Activated naive CD4-positive, alpha-beta T cell treated with anti-CD3 and anti-CD28 coated beads, Interleukin-2, amount 10 ng/mL, durations not matched to agents 7 days and 5 days (primary cell): ENCODE results near the gene A3GALT2.

Experiments
- CTCF ChIA-PET: fragments of 350-600 bp; sonication (Branson Sonifier 250); formaldehyde crosslinking; loops from one replicate; lab custom pipeline; 2021; ENCODE audit warnings: antibody characterized with exemption; lab: Charles Lee
- DNase-seq: peaks from one replicate; pipeline ENCODE4 v3.0.0-alpha.2; 2020
- H3K27ac Mint-ChIP-seq: one replicate; pipeline ENCODE4 v1.8.0; 2021; ENCODE audit warnings: mild to moderate bottlenecking, moderate library complexity, mixed read lengths
- H3K27me3 Mint-ChIP-seq: one replicate; pipeline ENCODE4 v1.8.0; 2021; ENCODE audit warnings: mild to moderate bottlenecking, mixed read lengths
- H3K36me3 Mint-ChIP-seq: one replicate; pipeline ENCODE4 v1.8.0; 2021; ENCODE audit warnings: mixed read lengths
- H3K4me1 Mint-ChIP-seq: one replicate; pipeline ENCODE4 v1.8.0; 2021; ENCODE audit warnings: mixed read lengths
- H3K4me3 Mint-ChIP-seq: one replicate; pipeline ENCODE4 v1.8.0; 2021; ENCODE audit warnings: mild to moderate bottlenecking, moderate library complexity, mixed read lengths
- H3K9me3 Mint-ChIP-seq: one replicate; pipeline ENCODE4 v1.8.0; 2021; ENCODE audit warnings: mixed read lengths

Gene A3GALT2

DNA sequence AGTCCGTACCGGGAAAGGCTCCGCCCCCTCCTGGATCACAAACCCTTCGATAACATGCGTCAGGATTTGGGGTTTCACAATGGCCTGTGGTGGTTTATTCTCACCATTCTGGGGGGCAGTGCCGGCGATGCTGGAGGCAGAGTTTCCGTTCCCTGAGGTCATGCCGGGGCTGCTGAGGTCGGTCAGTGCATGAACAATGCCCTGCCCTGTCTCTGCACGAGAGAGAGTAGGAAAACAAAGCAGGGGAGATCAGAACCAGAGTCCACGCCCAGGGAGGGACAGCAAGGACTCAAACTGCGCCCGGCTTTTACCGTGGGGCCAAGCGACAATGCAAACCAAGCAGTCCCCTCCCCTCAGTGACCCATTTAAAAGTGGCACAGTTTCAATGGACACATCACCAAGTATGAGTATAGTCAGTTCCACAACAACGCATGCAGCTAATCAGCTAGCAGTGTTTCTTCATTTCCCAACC is 13.2 kb upstream of the A3GALT2 start:
- Mint-ChIP-seq H3K4me1 (peaks cover 9% of the 10 kb centered on the region), H3K27me3 (no peaks in the 10 kb centered on the region), H3K4me3 (no peak overlapping the region), H3K36me3 (peaks cover 22% of the 10 kb centered on the region), H3K9me3 (no peaks in the 10 kb centered on the region), H3K27ac (no peak overlapping the region)
- CTCF ChIA-PET, result no interaction called here
- DNase-seq, result no peak

DNA sequence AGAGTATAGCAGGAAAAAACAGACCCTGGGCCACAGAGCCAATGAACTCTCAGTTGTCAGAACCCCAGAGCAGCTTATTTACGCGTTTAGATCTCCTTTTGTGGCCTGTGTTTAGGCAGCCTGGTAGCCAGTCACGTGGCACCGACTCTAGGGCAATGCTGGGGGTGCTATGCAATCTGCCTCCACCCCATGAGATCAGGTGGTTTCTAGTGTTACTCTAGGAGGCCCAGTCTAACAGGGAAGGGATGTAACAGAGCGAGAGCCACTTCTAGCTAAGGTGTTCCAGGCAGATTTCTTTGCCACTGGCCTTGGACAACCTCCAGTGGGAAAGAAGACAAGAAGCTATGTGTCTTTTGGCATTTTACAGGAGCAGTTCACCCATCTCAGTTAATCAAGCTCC is 12.0 kb upstream of the A3GALT2 start:
- Mint-ChIP-seq H3K4me1 (peaks cover 7% of the 10 kb centered on the region), H3K4me3 (no peak overlapping the region), H3K9me3 (no peaks in the 10 kb centered on the region), H3K36me3 (peaks cover 28% of the 10 kb centered on the region), H3K27me3 (no peaks in the 10 kb centered on the region), H3K27ac (no peak overlapping the region)
- no peak for DNase-seq
- CTCF ChIA-PET, result no interaction called here

DNA sequence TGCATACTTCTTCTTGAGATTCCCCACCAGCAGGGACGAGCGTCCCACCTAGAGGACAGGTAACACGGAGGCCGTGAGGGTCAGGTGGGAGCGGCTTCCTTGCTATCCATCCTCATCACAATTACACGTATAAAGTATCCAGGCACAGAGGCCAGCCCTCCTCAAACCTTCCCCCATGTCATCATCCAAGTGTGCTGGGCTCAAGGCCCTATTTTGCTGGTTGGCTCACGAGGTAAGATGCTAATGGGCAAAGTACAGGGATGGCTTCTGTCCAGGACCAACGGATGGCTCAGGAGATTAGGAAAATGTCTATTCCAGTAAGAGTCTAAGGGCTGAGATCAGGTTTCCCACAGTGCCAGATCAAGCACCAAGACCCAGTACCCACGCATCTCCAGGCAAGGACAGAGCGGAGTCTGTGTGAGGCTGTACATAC is 11.5 kb upstream of the A3GALT2 start:
- DNase-seq, result no peak
- H3K36me3 Mint-ChIP-seq, result peaks cover 31% of the 10 kb centered on the region
- H3K27ac Mint-ChIP-seq, result no peak overlapping the region

DNA sequence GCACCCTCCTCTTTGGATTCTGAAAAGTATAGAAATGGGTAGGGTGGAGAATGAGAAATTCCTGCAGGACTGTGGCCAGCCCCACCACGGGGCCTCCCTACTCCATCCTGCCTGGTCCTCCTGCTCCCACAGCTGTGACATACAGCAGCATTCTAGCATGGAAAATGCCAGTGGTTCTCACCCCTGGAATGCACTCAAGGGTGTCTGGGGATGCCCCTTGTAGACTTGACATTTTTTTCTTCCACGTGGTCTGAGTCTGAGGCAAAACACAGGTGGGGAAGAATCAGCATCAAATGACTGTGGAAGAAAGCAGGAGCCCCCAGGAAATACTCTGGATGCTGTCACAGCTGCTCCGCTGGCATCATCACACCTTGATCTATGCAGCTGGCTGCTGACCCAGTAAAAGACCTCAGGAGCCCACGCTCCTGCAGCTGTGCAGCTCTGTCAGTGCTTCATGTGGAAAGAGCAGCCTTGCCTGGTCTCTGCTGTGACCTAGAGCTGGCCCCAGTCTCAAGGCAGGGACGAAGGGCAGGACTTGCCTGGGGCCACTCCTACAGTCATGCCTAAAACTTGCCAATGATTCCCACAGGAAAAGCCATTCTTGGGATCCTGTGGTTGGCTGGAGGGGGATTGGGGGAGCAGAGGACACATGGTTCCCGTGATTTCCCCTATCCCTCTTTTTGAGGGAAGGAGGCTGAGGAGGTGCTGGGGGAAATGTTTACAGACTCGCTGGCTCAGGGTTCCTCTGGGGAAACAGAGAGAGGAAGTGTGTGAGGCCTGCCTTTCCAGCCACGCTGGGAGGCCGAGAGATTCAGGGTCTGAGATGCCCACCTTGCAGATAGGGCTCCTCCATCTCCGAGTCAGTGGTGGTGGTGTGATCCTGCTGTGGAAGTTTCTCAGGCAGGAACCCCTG is 10.8 kb upstream of the A3GALT2 start:
- CTCF ChIA-PET, result interaction anchor here (0.8 to 1.1 kb wide), 2 partner anchors 10 to 139 kb away, joined by 3 read pairs; no protein-coding TSS in a partner anchor
- H3K27me3 Mint-ChIP-seq, result no peaks in the 10 kb centered on the region
- H3K4me3 Mint-ChIP-seq, result no peak overlapping the region

More for the DNA sequence above, 11.5 kb upstream of the A3GALT2 start:
- no peaks in the 10 kb centered on the region for H3K27me3 Mint-ChIP-seq
- H3K9me3 Mint-ChIP-seq, result no peaks in the 10 kb centered on the region
- H3K4me1 Mint-ChIP-seq, result peaks cover 7% of the 10 kb centered on the region
- CTCF ChIA-PET, result interaction anchor here (1.1 kb wide), 1 partner anchor 10 kb away, joined by 3 read pairs; no protein-coding TSS in a partner anchor
- H3K4me3 Mint-ChIP-seq, result no peak overlapping the region

DNA sequence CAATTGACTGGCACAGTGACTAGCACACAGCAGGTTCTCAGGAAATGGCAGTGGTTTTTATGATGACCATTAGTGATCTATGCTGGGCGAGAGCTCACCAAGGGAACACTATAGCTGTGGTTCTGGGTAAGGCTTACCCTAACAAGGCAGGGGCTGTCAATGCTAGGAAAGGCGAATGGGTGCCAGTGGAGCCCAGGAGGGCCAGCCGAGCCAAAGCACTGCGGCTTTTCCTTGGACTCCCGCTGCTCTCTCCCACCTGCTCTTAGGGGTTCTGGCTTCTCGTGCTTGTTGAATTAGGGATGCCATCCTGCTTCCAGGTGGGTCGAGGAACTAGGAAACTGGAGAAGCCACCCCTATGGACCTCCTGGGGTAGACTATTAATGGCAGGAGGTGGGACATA is 10.0 kb upstream of the A3GALT2 start:
- Mint-ChIP-seq H3K27ac (no peak overlapping the region), H3K36me3 (peaks cover 36% of the 10 kb centered on the region), H3K4me1 (peaks cover 7% of the 10 kb centered on the region), H3K27me3 (no peaks in the 10 kb centered on the region), H3K4me3 (no peak overlapping the region), H3K9me3 (no peaks in the 10 kb centered on the region)
- CTCF ChIA-PET, result interaction anchor here (0.8 kb wide), 1 partner anchor 140 kb away, joined by 3 read pairs; no protein-coding TSS in a partner anchor
- no peak for DNase-seq

More for the DNA sequence above, 10.8 kb upstream of the A3GALT2 start:
- Mint-ChIP-seq H3K4me1 (peaks cover 7% of the 10 kb centered on the region), H3K9me3 (no peaks in the 10 kb centered on the region), H3K36me3 (peaks cover 33% of the 10 kb centered on the region), H3K27ac (no peak overlapping the region)
- DNase-seq, result no peak

DNA sequence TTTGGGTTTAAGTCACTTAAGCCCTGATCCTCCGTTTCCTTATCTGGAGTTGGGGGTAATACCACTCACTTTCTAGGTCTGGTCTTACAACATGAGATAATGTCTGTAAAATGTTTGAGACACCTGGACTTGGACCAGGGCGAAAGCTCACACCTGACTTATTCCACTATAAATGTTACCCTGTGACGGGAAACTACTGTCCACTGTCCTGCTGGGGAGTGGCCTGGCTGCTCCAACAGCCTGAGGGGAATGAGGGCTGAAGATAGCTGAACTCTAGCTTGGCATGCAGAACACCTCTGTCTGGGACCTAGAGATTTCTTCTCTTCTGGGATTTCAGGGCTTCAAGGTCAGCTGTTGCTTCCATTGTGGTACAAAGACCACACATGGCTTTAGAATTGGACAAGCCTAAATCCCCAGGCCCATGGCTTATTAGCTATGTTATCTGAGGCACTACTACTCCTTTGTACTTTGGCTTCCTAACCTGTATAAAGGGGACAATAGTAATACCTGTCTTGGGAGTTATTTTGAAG is 9.5 kb upstream of the A3GALT2 start:
- CTCF ChIA-PET, result interaction anchor here (0.8 kb wide), 1 partner anchor 140 kb away, joined by 3 read pairs; no protein-coding TSS in a partner anchor
- Mint-ChIP-seq H3K27ac (no peak overlapping the region), H3K4me3 (no peak overlapping the region), H3K9me3 (no peaks in the 10 kb centered on the region), H3K27me3 (no peaks in the 10 kb centered on the region), H3K4me1 (peaks cover 7% of the 10 kb centered on the region), H3K36me3 (peaks cover 41% of the 10 kb centered on the region)
- no peak for DNase-seq

DNA sequence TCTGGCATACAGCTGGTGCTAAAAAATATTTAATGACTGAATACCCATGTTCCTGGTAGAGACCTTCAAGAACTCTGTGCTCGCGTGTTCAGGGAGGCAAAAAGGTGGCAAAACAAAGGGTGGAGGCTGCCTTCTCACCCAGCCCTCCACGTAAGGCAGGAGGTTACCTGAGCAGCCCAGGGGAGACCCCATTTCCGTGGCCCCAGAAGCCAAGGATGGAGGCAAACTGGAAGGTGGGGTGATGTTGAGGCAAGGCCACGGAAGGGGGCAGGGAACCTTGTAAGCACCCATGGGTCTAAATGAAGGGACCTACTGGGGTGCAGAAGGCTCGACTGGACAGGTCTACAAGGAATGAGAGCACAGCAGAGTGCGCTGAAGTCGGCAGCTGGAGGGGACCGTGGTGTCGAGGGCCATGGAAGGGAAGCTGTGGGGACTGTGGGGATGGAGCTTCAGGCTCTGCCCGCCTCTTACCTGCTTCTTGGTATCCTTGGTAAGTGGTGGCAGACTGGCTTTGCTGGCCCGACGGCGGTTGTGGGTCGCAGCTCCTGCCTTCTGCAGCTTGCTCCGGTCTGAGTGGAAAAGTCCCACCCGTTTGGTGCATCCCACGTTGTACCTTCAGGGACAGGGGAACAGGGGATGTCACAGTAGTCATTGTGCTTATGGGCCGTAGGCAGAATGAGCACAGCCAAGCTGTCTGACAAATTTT is 8.9 kb upstream of the A3GALT2 start:
- no peak overlapping the region for H3K4me3 Mint-ChIP-seq
- no peaks in the 10 kb centered on the region for H3K27me3 Mint-ChIP-seq
- H3K9me3 Mint-ChIP-seq, result no peaks in the 10 kb centered on the region
- no peak overlapping the region for H3K27ac Mint-ChIP-seq
- H3K36me3 Mint-ChIP-seq, result peaks cover 42% of the 10 kb centered on the region
- CTCF ChIA-PET, result no interaction called here
- no peaks in the 10 kb centered on the region for H3K4me1 Mint-ChIP-seq
- no peak for DNase-seq

DNA sequence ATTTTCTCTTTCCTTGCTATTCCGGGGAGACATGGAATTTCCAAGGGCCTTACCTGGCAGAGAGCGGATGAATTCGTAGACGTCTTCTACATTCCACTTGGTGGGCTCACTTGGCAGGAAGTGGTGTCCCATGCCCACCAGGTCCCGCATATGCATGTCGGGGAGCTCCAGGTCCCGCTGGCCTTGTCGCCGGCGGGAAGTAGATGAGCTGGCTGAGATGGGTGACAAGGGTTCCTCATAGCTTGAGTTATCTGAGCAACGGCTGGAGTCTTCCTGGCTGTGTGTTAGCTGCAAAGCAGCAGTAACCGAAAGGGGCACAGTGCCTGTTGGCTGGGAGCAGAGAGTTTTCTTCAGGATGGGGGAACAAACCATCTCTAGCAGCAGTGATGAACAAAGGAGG is 7.9 kb upstream of the A3GALT2 start:
- Mint-ChIP-seq H3K27ac (no peak overlapping the region), H3K9me3 (no peaks in the 10 kb centered on the region), H3K4me3 (no peak overlapping the region), H3K27me3 (no peaks in the 10 kb centered on the region), H3K36me3 (peaks cover 47% of the 10 kb centered on the region), H3K4me1 (no peaks in the 10 kb centered on the region)
- CTCF ChIA-PET, result interaction anchor here (0.6 kb wide), 1 partner anchor 13 kb away, joined by 3 read pairs; no protein-coding TSS in a partner anchor
- no peak for DNase-seq

DNA sequence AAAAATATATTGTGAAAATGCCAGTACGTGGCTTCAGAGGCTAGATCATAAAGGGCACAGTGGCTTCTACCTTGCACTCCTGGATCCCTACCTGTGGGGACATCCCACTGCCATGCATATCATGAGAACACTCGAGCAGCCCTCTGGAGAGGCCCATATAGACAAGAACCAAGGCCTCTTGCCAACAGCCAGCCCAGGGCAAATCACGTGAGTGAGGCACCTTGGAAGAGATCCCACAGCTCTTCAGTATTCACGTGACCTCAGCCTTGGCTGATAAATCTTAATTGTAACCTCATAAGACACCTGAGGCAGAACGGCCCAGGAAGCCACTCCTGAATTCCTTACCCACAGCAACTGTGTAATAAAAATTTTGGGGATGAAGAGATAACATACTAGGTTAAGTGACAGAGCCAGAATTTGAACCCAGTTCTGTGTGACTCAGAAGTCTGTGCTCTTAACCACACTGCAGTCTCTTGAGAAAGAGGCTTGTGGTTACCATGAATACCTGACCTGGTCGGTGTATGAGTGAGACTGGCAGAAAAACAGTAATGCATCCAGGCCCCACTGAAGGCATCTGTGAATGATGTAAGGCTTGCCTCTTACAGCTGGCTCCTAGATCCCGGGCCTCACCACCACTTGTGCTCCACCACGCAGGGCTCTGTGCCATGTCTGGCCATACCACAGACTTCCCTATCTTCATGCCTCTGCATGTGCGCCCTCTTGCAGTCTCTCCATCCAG is 6.9 kb upstream of the A3GALT2 start:
- no peak overlapping the region for H3K27ac Mint-ChIP-seq
- peaks cover 49% of the 10 kb centered on the region for H3K36me3 Mint-ChIP-seq
- DNase-seq, result no peak
- H3K9me3 Mint-ChIP-seq, result no peaks in the 10 kb centered on the region
- H3K4me1 Mint-ChIP-seq, result no peaks in the 10 kb centered on the region
- H3K4me3 Mint-ChIP-seq, result no peak overlapping the region
- no peaks in the 10 kb centered on the region for H3K27me3 Mint-ChIP-seq
- CTCF ChIA-PET, result no interaction called here

DNA sequence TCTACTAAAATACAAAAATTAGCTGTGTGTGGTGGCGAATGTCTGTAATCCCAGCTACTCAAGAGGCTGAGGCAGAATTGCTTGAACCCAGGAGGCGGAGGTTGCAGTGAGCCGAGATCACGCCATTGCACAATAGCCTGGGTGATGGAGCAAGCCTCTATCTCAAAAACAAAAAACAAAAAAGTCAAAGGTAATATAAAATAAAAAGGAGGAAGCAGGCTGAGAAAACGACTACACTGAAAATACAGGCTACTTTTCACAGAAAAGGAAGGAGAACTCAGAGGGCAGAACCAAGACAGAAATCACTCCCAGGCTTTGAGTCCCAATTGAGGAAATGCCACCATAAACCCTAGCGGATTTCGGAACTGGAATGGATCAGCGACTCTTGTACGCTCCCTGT is 5.9 kb upstream of the A3GALT2 start:
- Mint-ChIP-seq H3K27me3 (no peaks in the 10 kb centered on the region), H3K4me3 (no peak overlapping the region), H3K4me1 (no peaks in the 10 kb centered on the region), H3K9me3 (no peaks in the 10 kb centered on the region), H3K36me3 (peaks cover 43% of the 10 kb centered on the region), H3K27ac (no peak overlapping the region)
- CTCF ChIA-PET, result interaction anchor here (2.3 kb wide), 1 partner anchor 31 kb away, joined by 5 read pairs; no protein-coding TSS in a partner anchor
- DNase-seq, result no peak

DNA sequence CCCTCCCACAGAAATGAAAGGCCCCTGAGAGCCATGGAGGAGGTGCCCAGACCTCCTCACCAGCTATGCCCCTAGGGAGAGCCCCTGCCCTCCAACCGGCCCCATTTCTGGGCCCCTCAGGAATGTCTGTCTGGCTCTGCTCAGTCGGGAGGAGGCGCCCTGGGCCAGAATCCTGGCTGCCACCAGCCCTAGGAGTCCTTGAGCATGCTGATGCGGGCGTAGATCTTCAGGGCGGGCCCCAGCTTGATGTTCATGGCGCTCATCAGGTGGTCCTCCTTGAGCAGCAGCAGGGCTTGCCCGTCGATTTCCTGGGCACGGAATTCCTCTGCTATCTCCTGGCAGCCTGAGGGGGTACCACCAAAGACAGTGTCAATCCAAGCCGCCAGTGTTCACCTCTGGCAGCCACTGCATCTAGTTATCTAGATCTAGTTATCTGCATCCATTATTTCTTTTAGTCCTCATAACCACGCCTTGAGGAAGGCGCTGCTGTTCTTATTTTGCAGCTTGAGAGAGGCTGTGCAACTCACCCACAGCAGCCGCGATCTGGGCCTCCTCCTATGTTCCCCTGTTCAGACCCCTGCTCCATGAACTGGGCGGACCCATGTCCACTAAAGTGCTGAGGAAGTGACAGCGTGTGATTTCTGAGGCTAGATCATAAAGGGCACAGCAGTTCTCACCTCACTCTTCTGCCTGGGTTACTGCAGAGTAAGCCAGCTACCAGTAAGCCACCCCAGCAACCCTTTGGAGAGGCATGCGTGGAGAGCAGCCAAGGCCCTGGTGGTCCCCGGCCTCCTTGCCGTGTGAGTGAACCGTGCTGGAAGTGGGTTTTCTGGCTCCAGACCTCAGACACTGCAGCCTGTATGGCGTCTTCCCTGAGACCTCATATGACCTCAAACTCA is 4.0 kb upstream of the A3GALT2 start:
- Mint-ChIP-seq H3K27me3 (no peaks in the 10 kb centered on the region), H3K4me3 (no peak overlapping the region), H3K27ac (peak overlapping the region; percentile 24), H3K36me3 (peaks cover 40% of the 10 kb centered on the region), H3K4me1 (no peaks in the 10 kb centered on the region), H3K9me3 (no peaks in the 10 kb centered on the region)
- CTCF ChIA-PET, result interaction anchor here (2.3 kb wide), 1 partner anchor 29 kb away, joined by 5 read pairs; no protein-coding TSS in a partner anchor
- DNase-seq, result no peak

DNA sequence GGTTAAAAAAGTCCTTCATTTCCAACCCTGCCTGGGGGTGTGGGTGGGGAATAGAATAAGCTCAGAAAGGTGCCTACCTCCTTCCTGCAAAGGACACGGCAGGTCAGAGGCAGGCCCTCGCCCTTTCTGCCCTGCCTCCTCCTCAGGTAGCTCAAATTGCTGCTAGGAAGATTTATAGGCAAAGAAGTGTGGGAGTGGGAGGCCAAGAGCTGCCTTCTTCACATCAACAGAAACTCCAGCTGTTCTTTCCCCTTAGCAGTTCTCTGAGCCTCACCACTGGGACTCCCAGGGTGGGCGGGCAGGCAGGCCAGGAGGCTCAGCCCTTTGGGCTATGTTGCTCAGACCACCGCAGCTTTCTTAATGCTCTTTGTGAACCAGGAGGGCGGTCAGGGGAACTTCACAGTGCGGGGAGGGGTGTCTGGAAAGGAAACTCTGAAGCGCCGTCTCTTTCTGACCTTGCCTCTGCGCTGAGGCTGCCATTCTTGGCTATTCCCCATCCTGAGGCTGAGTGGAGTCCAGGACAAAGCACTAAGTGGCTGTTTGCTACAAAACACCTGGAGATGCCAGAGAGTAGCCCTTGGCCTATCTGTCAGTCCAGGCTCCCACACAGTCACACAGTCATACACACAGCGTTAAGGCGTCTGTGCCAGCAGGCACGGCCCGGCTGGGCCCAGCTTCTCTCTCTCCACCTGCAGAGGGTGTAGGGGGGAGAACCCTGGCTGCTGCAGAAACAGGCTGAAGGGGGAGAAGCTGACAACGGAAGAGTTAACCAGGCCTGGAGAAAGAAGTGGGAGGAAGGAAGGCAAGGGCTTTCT is 3.0 kb upstream of the A3GALT2 start:
- Mint-ChIP-seq H3K36me3 (peaks cover 33% of the 10 kb centered on the region), H3K9me3 (no peaks in the 10 kb centered on the region), H3K27me3 (no peaks in the 10 kb centered on the region), H3K4me3 (no peak overlapping the region), H3K4me1 (no peaks in the 10 kb centered on the region), H3K27ac (no peak overlapping the region)
- no peak for DNase-seq
- CTCF ChIA-PET, result no interaction called here
